Daoy (cell line): ENCODE data around the gene PAX8. TPM values are rescaled to one million over a fixed set of nuclear protein-coding genes. Genes with fewer than 3 reads are reported as not detected.
"Not testable (repeated sequence)": the region's sequence is repeated elsewhere in the genome, so short reads cannot be mapped to it uniquely, and the experiment has no call there.

ENCODE experiments used
- DNase-seq: peaks from one replicate; pipeline ENCODE4 v3.0.0-alpha.2; 2015; ENCODE audit warnings: low read depth
- total RNA-seq: library from RNA; depleted of rRNA; stranded (reverse); fragments of >200 nt; shearing (Covaris generic); gene quantifications from 2 replicates; pipeline ENCODE4 v1.2.3, GENCODE V29; 2014; rRNA removed

Gene PAX8
- total RNA-seq, result 0.17 and 0.57 TPM in 2 replicates

GRCh38 chr2:113278742-113279139, at the start of gene PAX8:
TSS of gene PAX8 (minus strand) at chr2:113278921. CDS start at chr2:113278394, 527 bp downstream.
- DNase-seq, result no peak

- no peak for DNase-seq
Measured at GRCh38 chr2:113328043-113328442, 49.3 kb upstream of the PAX8 start.

GRCh38 chr2:113325161-113325731, 46.5 kb upstream of the PAX8 start:
- DNase-seq, result peak; percentile 28

GRCh38 chr2:113324684-113325160, 46.0 kb upstream of the PAX8 start:
- peak; percentile 90 for DNase-seq

GRCh38 chr2:113323129-113323528, 44.4 kb upstream of the PAX8 start:
- peak; percentile 16 for DNase-seq

- DNase-seq, result not testable (repeated sequence)
Measured at GRCh38 chr2:113320106-113320505, 41.4 kb upstream of the PAX8 start.

GRCh38 chr2:113318941-113319340, 40.2 kb upstream of the PAX8 start:
- DNase-seq, result not testable (repeated sequence)

- DNase-seq, result no peak
Measured at GRCh38 chr2:113316085-113316484, 37.4 kb upstream of the PAX8 start.

- DNase-seq, result not testable (repeated sequence)
Measured at GRCh38 chr2:113314663-113315062, 35.9 kb upstream of the PAX8 start.

- DNase-seq, result not testable (repeated sequence)
Measured at GRCh38 chr2:113314176-113314575, 35.5 kb upstream of the PAX8 start.

- DNase-seq, result not testable (repeated sequence)
Measured at GRCh38 chr2:113311781-113312180, 33.1 kb upstream of the PAX8 start.

- DNase-seq, result not testable (repeated sequence)
Measured at GRCh38 chr2:113311191-113311590, 32.5 kb upstream of the PAX8 start.

- DNase-seq, result peak; percentile 22
Measured at GRCh38 chr2:113309655-113310387, 31.1 kb upstream of the PAX8 start.

- not testable (repeated sequence) for DNase-seq
Measured at GRCh38 chr2:113308784-113309183, 30.1 kb upstream of the PAX8 start.

- DNase-seq, result not testable (repeated sequence)
Measured at GRCh38 chr2:113306207-113306606, 27.5 kb upstream of the PAX8 start.

GRCh38 chr2:113305749-113306148, 27.0 kb upstream of the PAX8 start:
- not testable (repeated sequence) for DNase-seq

- DNase-seq, result no peak
Measured at GRCh38 chr2:113305146-113305545, 26.4 kb upstream of the PAX8 start.

GRCh38 chr2:113304702-113305101, 26.0 kb upstream of the PAX8 start:
- no peak for DNase-seq

GRCh38 chr2:113302216-113302980, 23.7 kb upstream of the PAX8 start:
- DNase-seq, result not testable (repeated sequence)

GRCh38 chr2:113300281-113300680, 21.6 kb upstream of the PAX8 start:
- DNase-seq, result no peak

- DNase-seq, result no peak
Measured at GRCh38 chr2:113298176-113298575, 19.5 kb upstream of the PAX8 start.

GRCh38 chr2:113297590-113297989, 18.9 kb upstream of the PAX8 start:
- not testable (repeated sequence) for DNase-seq
